HG02852 (cell line): ENCODE data around the gene CFAP74.

Source experiments
- ATAC-seq: cut with Tn5 transposase; IDR thresholded peaks from one replicate; pipeline ENCODE4 v1.9.1; 2021; ENCODE audit warnings: mild to moderate bottlenecking, moderate library complexity; ENCODE audit not compliant: unreplicated experiment

Gene CFAP74, protein sequence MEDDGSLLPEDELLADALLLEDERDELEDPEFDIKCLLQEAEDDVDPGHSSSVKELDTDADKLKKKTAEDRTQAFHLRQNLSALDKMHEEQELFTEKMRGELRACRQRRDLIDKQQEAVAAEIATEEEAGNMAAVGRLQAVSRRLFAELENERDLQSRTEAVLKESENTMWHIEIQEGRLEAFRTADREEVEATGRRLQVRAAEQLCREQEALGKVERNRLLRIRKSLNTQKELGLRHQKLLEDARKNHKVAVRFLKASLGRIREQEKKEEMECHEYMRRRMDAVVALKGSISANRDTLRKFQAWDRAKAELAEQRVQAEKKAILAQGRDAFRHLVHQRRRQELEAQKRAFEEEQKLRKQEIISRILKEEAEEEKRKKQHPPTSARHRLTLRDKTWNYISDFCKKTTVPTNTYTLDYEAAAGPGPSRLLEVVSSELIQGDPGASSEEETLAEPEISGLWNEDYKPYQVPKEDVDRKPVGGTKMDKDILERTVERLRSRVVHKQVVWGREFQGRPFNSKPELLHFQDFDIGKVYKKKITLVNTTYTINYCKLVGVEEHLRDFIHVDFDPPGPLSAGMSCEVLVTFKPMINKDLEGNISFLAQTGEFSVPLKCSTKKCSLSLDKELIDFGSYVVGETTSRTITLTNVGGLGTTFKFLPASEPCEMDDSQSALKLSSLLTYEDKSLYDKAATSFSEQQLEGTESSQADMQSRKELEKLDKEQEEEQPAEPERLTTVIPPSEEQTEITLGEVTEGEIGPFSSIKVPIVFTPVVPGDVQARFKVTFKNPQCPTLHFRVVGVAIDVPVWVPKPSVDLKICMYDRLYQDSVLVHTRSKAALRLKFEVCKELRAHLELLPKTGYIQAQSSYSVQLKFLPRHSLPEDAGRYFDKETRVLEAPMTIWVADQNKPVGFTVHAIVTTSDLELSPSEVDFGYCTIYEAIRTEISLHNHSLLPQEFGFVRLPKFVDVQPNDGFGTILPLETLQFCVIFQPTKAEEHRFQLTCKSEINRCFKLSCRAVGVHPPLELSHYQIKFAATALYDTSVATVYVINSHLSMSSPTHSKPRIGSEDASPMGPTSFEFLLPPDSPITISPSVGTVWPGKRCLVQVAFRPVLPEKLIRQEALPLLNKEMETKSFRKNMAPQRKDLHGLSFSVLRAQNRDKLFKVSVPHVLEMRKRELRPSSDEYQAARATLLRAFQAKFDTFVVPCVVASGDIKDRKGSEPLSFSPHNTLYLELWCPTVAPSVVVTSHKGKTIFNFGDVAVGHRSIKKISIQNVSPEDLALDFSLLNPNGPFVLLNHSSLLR (N-terminal part only)

DNA sequence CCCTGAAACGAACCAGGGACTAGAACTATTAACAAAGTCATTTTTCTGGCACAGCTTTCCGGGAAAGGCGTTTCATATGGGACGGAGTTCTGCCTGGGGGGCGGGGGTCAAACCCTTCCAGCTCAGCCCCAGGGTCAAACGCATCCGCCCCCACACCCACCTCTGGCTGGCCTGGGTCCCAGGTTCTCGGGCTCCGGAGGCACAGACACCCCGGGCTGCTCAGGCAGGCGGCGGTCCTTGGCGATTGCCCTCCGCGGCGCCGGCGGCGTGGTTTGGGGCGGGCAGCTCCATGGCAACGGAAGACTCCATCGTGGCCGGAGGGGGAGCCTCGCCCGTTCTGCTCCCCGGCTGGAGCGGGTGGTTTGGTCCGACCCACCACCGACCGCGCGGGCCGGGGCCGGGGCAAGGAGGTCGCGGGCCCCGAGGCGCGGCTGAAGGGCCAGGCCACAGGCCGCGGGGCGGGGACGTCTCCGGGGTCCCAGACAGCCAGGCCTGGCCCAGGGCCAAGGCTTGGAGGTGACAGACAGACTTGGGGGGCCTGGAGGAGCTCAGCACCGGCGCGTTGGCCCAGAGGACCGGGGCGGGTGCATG lies at the start of gene CFAP74:
Gene CFAP74 (minus strand): TSS at position 246 of the 591 bp plus-strand sequence. CDS start 12,830 bp downstream, outside the sequence.
- ATAC-seq: no peak

DNA sequence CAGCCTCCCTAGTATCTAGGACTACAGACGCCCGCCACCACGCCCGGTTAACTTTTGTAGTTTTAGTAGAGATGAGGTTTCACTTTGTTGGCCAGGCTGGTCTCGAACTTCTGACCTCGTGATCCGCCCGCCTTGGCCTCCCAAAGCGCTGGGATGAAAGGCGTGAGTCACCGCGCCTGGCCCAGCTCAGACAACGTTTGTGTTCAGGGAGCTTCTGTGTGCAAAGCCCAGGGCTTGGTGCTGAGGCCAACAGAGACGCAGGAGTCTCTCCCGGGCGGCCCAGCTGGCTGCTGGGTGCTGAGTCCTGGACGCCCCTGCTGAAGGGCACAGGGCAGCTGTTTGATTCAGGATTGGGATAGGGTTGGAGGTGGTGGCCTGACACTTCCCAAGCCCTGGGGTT lies 49.6 kb upstream of the CFAP74 start:
- ATAC-seq: no peak

DNA sequence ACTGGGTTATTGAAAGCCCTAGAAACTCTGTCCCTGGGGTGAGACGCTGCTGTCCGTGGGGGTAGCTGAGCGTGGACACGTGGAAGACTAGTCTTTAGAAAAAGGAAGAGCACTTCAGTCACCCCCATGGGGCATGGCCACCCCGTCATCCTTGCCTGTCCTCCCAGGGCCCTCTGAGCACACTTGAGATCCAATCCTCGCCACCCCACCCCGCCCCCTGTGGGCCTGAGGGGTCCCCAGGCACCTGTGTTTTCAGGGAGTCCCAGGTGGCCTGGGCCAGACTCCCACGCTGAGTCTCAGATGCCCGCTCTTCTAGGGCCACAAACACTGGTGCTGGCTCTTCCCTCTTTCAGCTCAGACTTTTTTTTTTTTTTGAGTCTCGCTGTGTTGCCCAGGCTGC lies 49.2 kb upstream of the CFAP74 start:
- ATAC-seq: no peak

- no peak for ATAC-seq
Measured at GRCh38 chr1:2052054-2052679, 48.6 kb upstream of the CFAP74 start.

DNA sequence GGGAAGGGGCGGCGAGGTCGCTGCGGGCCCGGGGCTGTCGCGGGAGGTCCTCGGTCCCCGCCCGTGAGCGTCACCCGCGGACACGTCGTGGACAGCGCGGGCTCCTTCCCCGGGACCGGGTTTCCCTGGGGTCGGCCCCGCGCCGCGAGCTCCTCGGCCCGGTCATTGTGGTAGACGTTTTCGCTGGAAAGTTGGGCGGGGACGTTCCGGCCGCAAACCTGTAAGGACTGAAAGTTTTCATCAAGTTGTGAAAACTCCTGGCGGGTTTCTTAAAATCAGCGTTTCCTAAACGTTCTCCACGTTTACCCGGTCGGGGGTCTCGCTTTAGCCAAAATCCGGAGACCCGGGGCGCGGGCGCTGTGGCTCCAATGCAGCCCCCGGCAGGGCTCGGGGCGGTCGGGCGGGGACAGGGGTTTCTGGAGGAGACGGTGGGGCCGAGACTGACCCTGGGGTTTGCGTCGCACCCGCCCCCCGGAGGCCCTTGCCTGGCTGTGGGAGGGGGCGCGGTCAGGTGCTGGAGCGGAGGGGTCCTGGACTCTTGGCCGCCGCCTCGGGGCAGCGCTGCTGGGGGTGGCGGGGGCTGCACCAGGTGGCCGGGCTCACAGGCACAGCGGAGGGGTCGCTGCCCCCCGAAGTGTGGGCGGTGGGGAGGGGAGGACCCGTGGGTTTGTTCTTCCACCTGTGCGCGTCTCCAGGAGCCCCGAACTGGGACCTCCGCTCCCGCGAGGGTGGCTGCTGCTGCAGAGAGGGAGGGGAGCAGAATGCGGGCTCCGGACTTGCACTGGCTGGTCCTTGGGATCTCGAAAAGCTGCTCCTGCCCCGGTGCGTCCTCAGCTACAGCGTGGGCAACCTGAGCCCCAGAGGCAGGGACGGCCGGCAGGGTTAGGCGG lies 47.5 kb upstream of the CFAP74 start:
- ATAC-seq: no peak

DNA sequence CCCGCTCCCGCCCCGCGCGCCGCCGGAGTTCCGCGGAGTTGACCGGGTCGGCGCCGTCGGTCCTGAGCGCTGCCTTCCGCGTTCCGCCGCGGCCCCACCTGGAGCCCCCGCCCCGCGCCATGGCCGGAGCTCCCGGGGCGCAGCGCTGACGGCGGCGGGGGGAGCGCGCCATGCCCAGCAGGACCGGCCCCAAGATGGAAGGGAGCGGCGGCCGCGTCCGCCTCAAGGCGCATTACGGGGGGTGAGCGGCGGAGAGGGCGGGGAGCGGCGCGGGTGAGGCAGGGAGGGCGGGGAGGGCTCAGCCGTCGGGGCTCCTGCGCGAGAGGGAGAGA lies 46.8 kb upstream of the CFAP74 start:
- ATAC-seq: no peak

- ATAC-seq: no peak
Measured at GRCh38 chr1:2049718-2050431, 46.3 kb upstream of the CFAP74 start, which contains the start of gene PRKCZ. PRKCZ (plus strand) TSS chr1:2050411; CDS start chr1:2050631, 220 bp downstream.

- no peak for ATAC-seq
Measured at GRCh38 chr1:2049225-2049717, 45.7 kb upstream of the CFAP74 start.

DNA sequence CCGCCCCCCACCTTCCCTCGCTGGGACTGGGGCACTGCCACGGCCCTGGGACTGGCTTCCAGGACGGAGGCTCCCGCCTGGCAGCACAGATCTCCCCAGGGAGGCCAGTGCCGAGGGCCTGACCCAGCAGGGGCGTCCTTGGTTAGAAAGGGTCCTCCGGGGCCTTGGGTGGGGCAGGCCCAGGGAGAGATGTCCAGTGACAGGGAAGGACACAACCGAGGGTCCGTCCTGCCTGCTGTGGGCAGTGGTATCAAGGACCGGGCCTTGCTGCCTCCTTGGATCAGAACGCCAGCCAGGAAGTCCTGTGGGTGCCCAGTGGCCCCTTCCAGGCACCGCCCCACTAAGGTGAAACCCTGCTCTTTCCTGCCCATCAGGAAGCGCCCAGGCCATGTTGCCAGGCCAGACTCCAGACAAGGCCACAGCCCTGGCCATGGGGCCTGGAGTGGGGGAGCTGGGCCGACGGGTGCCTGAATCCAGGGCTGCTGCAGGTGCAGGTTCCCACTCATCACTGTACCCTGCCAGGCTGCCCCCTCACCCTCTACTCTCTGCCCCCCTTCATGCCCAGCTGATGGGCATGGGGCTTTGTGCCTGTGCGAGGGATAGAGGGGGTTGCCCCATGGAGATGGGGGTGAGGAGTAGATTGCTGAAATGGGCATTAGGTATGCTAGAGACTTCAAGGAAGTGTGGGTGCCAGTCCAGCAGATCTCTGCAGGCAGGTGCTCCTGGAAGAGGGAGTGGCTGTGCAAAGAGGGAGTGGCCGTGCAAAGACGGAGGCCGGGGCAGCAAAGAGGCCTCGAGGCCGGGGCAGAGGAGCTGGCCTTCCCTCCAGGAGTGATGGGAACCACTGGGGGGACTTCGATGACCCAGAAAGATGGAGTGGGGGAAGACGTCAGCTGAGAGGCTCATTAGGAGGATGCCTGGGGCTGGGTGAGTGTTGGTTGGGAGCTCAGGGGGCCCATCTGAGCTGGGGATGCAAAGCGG lies 44.5 kb upstream of the CFAP74 start:
- no peak for ATAC-seq

- ATAC-seq: no peak
Measured at GRCh38 chr1:2046953-2047748, 43.6 kb upstream of the CFAP74 start.

DNA sequence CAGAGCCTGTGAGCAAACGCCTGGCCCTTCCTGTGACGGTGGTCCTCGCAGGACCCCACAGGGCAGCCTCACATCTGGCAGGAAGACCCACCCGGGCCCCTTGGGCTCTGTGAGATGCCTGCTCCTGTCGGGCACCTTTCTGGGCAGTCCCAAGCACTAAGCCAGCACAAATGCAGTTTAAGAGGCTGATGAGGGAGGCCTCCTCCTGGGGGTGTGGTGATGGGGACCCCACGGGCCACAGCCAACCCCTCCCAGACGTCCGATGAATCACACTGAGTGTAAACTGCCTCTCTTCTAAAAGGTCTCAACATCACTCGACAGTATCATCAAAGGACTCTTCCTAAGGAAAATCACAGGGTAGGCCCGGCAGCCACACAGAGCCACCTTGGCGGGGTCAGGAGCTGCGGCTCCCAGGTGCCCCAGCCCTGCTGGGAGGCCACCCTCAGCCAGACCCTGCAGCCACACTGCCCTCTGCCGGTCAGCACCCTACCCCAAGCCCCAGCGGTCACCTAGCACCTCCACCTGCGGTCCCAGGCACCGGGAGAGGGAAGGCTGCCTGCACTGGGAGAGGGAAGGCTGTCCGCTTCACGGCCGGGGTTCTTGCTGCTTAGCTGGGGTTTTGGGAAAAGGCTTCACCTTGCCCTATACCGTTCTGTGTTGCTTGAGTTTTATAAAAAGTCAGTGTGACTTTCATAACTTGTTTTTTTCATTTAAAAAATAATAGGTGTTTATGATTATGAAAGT lies 42.8 kb upstream of the CFAP74 start:
- no peak for ATAC-seq

GRCh38 chr1:2045468-2046173 lies 42.0 kb upstream of the CFAP74 start:
- ATAC-seq: no peak

- ATAC-seq: no peak
Measured at GRCh38 chr1:2044510-2045319, 41.1 kb upstream of the CFAP74 start.

GRCh38 chr1:2043886-2044285 lies 40.3 kb upstream of the CFAP74 start:
- ATAC-seq: no peak
